GM23338 (cell line): ENCODE results near the gene ARL14. TPM values are rescaled to one million over a fixed set of nuclear protein-coding genes. Genes with fewer than 3 reads are reported as not detected.

Experiments used
- ATAC-seq: fragments of 200-7000 bp; cut with Tn5 transposase; 3 replicates; pipeline ENCODE4 v1.9.1; 2020
- DNase-seq: peaks from one replicate; pipeline ENCODE4 v3.0.0-alpha.2; 2015; ENCODE audit warnings: low spot score
- H2AFZ ChIP-seq: fragments of 200-600 bp; sonication (generic); 2 replicates; pipeline ENCODE4 v1.8.0; 2016; ENCODE audit warnings: antibody characterized with exemption, mild to moderate bottlenecking, moderate library complexity
- H3F3A ChIP-seq: fragments of 200-600 bp; sonication (generic); replicated peaks from 2 replicates; pipeline ENCODE4 v1.8.0; 2017; ENCODE audit warnings: antibody characterized with exemption, mixed run types, low read depth
- H3K27ac ChIP-seq: fragments of 200-600 bp; sonication (generic); 2 replicates; pipeline ENCODE4 v1.6.1; 2016; ENCODE audit warnings: low read depth
- H3K27me3 ChIP-seq: fragments of 200-600 bp; sonication (generic); 2 replicates; pipeline ENCODE4 v1.8.0; 2016; ENCODE audit warnings: mild to moderate bottlenecking, mixed run types, moderate library complexity; ENCODE audit not compliant: insufficient read depth
- H3K36me3 ChIP-seq: fragments of 200-600 bp; sonication (generic); 2 replicates; pipeline ENCODE4 v1.8.0; 2016; ENCODE audit warnings: mild to moderate bottlenecking; ENCODE audit not compliant: insufficient read depth
- H3K4me1 ChIP-seq: fragments of 200-600 bp; sonication (generic); 2 replicates; pipeline ENCODE4 v1.8.0; 2016; ENCODE audit warnings: mild to moderate bottlenecking, moderate library complexity; ENCODE audit not compliant: insufficient read depth
- H3K4me2 ChIP-seq: fragments of 200-600 bp; sonication (generic); 2 replicates; pipeline ENCODE4 v1.7.1; 2017; ENCODE audit warnings: mixed run types
- H3K4me3 ChIP-seq: fragments of 200-600 bp; sonication (generic); 2 replicates; pipeline ENCODE4 v1.6.1; 2016; ENCODE audit warnings: mixed run types
- H3K79me2 ChIP-seq: fragments of 200-600 bp; sonication (generic); replicated peaks from 2 replicates; pipeline ENCODE4 v1.8.0; 2017; ENCODE audit warnings: mild to moderate bottlenecking; ENCODE audit not compliant: insufficient read depth
- H3K9me2 ChIP-seq: fragments of 200-600 bp; sonication (generic); 2 replicates; pipeline ENCODE4 v1.8.0; 2017; ENCODE audit not compliant: insufficient read depth
- H4K20me1 ChIP-seq: fragments of 200-600 bp; sonication (generic); replicated peaks from 2 replicates; pipeline ENCODE4 v1.8.0; 2017; ENCODE audit warnings: mild to moderate bottlenecking; ENCODE audit not compliant: insufficient read depth
- H3K27ac Mint-ChIP-seq: 2 replicates; pipeline ENCODE4 v1.8.0; 2020; ENCODE audit warnings: inconsistent platforms, mild to moderate bottlenecking, moderate library complexity, mixed read lengths
- H3K27me3 Mint-ChIP-seq: 3 replicates; pipeline ENCODE4 v1.8.0; 2022; ENCODE audit warnings: low read depth, mild to moderate bottlenecking, moderate library complexity, mixed read lengths, inconsistent platforms; ENCODE audit not compliant: insufficient read depth, poor library complexity
- H3K36me3 Mint-ChIP-seq: 3 replicates; pipeline ENCODE4 v1.8.0; 2021; ENCODE audit warnings: low read depth, mild to moderate bottlenecking, inconsistent platforms, moderate library complexity, mixed read lengths
- H3K4me1 Mint-ChIP-seq: 3 replicates; pipeline ENCODE4 v1.8.0; 2020; ENCODE audit warnings: mild to moderate bottlenecking, inconsistent platforms, mixed read lengths
- H3K4me3 Mint-ChIP-seq: 3 replicates; pipeline ENCODE4 v1.8.0; 2021; ENCODE audit warnings: moderate library complexity, mild to moderate bottlenecking, inconsistent platforms, mixed read lengths
- H3K9me3 Mint-ChIP-seq: 3 replicates; pipeline ENCODE4 v1.8.0; 2020; ENCODE audit warnings: moderate library complexity, mild to moderate bottlenecking, inconsistent platforms, mixed read lengths
- CREB1 ChIP-seq: fragments of 250-450 bp; sonication (Bioruptor Pico); IDR thresholded peaks from 2 replicates; pipeline ENCODE4 v1.5.0; 2020; ENCODE audit warnings: low read depth, mild to moderate bottlenecking, moderate library complexity
- JUNB ChIP-seq: IDR thresholded peaks from one replicate; pipeline ENCODE4 v1.6.1; 2016; ENCODE audit warnings: antibody characterized with exemption; ENCODE audit not compliant: unreplicated experiment
- ZNF114 ChIP-seq: fragments of 250-450 bp; sonication (Bioruptor Pico); IDR thresholded peaks from 2 replicates; pipeline ENCODE4 v1.5.0; 2020; ENCODE audit warnings: mild to moderate bottlenecking, moderate library complexity
- polyA plus RNA-seq: library from polyadenylated mRNA; unstranded; fragments of >200 nt; fragmentation: Nextera tagmentation; extraction: Ambion mirVana; gene quantifications from 2 replicates; pipeline ENCODE4 v1.2.1, GENCODE V29; 2016
- total RNA-seq: library from RNA; depleted of rRNA; stranded (reverse); fragments of >200 nt; shearing (Covaris generic); gene quantifications from 2 replicates; pipeline ENCODE4 v1.2.3, GENCODE V29; 2014
- TF ChIP-seq, protein P1 (sequence below): IDR thresholded peaks from 2 replicates; pipeline ENCODE4 v1.6.1; 2016; ENCODE audit warnings: antibody characterized with exemption
- TF ChIP-seq, protein P2 (sequence below), 2 experiments: fragments of 200-600 bp in 1 of 2; sonication (generic) in 1 of 2; conservative IDR thresholded peaks; 2 replicates each; pipeline versions ENCODE4 v1.5.1 to v1.6.1; 2016 to 2017; ENCODE audit warnings: antibody characterized with exemption in 2 of 2, low read depth in 2 of 2, mild to moderate bottlenecking in 2 of 2, moderate library complexity in 1 of 2
- TF ChIP-seq, protein P3 (sequence below): IDR thresholded peaks from one replicate; pipeline ENCODE4 v1.6.1; 2018; ENCODE audit warnings: antibody characterized with exemption; ENCODE audit not compliant: unreplicated experiment

Gene ARL14
- total and polyA plus RNA-seq, 2 experiments from 2014 or later, result not detected

DNA sequence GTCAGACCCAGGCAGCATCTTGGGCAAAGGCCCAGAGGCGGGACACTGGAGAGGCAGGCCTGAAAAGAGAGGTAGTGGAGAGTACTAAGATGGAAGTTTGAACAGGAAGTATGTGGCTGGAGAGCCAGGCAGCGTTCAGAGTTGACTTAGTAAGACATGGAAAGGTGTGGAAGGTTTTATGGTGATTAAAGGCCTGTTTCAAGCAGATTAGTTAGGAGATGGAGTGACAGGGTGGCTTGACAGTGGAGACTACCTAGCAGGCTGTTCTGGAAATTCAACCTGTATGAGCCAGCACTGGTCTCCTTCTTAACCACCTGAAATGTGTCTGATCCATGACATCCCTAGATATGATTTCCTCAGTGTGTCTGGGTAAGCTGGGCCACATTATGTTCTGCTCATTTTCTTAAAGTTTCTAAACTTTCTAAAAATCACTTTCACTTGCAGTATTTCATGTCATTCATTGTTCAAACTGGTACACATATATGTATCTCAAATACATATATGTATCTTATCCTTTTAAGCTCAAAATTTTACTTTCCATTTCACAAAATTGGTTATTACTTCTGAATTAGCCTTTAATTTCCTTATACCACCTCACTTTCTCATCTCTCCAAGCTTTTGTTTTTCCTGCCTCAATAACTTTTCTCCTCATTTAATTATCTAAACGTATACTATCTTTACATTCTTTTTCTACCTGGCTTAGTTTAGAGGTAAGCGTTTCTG is 43.4 kb upstream of the ARL14 start:
- Mint-ChIP-seq H3K36me3 (no peaks in the 10 kb centered on the region), H3K4me1 (peaks cover 3% of the 10 kb centered on the region; the same call in 2 of the 3 replicates), H3K4me3 (no peak overlapping the region), H3K27ac (no peak overlapping the region), H3K9me3 (no peaks in the 10 kb centered on the region), H3K27me3 (peaks cover 3% of the 10 kb centered on the region)
- TF ChIP-seq, protein P1, sequence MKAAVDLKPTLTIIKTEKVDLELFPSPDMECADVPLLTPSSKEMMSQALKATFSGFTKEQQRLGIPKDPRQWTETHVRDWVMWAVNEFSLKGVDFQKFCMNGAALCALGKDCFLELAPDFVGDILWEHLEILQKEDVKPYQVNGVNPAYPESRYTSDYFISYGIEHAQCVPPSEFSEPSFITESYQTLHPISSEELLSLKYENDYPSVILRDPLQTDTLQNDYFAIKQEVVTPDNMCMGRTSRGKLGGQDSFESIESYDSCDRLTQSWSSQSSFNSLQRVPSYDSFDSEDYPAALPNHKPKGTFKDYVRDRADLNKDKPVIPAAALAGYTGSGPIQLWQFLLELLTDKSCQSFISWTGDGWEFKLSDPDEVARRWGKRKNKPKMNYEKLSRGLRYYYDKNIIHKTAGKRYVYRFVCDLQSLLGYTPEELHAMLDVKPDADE, result no peak
- TF ChIP-seq CREB1, result no peak
- DNase-seq, result no peak
- no peak overlapping the region for H3K27ac ChIP-seq
- no peak for ATAC-seq
- no peak overlapping the region for H3K4me3 ChIP-seq
- no peaks in the 10 kb centered on the region for H3F3A ChIP-seq
- H3K36me3 ChIP-seq, result no peaks in the 10 kb centered on the region
- no peak overlapping the region for H3K4me2 ChIP-seq
- peak overlapping the region; percentile 45; the same call in 1 of the 2 replicates for H2AFZ ChIP-seq
- no peaks in the 10 kb centered on the region; the same call in 1 of the 2 replicates for H3K9me2 ChIP-seq
- H3K27me3 ChIP-seq, result no peaks in the 10 kb centered on the region
- no peaks in the 10 kb centered on the region for H4K20me1 ChIP-seq
- H3K79me2 ChIP-seq, result no peaks in the 10 kb centered on the region
- H3K4me1 ChIP-seq, result no peaks in the 10 kb centered on the region; the same call in 1 of the 2 replicates

DNA sequence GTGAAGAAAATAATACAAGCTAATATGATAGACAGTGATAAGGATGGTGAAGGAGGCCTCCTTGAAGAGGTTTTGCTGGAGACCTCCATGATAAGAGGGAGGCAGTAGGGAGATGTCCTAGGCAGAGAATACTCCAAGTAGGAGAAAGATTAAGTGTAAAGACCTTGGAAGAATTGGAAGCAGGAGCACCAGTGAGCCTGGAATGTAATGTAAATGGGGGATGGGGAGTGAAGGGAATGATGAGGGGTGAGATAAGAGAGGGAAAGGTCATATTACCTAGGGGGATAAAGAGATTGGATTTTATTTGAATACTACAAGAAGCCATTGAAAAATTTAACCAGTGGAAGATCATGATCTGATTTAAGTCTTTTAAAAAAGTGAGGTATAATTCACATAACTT is 41.7 kb upstream of the ARL14 start:
- ATAC-seq (0 out of 3 replicates have a peak, but pooled peaks have one; percentile 28), DNase-seq (peak; percentile 11)
- H3K9me2 ChIP-seq, result no peaks in the 10 kb centered on the region; the same call in 1 of the 2 replicates
- H3K79me2 ChIP-seq, result no peaks in the 10 kb centered on the region
- Mint-ChIP-seq H3K36me3 (no peaks in the 10 kb centered on the region), H3K27me3 (peaks cover 3% of the 10 kb centered on the region), H3K4me1 (peaks cover 3% of the 10 kb centered on the region; the same call in 2 of the 3 replicates), H3K4me3 (no peak overlapping the region), H3K27ac (no peak overlapping the region), H3K9me3 (no peaks in the 10 kb centered on the region)
- no peaks in the 10 kb centered on the region; the same call in 1 of the 2 replicates for H3K4me1 ChIP-seq
- H3K4me3 ChIP-seq, result no peak overlapping the region
- H2AFZ ChIP-seq, result no peak overlapping the region
- no peaks in the 10 kb centered on the region for H3K36me3 ChIP-seq
- no peaks in the 10 kb centered on the region for H3K27me3 ChIP-seq
- no peak overlapping the region for H3K27ac ChIP-seq
- no peaks in the 10 kb centered on the region for H3F3A ChIP-seq
- H3K4me2 ChIP-seq, result no peak overlapping the region
- TF ChIP-seq, protein P2, sequence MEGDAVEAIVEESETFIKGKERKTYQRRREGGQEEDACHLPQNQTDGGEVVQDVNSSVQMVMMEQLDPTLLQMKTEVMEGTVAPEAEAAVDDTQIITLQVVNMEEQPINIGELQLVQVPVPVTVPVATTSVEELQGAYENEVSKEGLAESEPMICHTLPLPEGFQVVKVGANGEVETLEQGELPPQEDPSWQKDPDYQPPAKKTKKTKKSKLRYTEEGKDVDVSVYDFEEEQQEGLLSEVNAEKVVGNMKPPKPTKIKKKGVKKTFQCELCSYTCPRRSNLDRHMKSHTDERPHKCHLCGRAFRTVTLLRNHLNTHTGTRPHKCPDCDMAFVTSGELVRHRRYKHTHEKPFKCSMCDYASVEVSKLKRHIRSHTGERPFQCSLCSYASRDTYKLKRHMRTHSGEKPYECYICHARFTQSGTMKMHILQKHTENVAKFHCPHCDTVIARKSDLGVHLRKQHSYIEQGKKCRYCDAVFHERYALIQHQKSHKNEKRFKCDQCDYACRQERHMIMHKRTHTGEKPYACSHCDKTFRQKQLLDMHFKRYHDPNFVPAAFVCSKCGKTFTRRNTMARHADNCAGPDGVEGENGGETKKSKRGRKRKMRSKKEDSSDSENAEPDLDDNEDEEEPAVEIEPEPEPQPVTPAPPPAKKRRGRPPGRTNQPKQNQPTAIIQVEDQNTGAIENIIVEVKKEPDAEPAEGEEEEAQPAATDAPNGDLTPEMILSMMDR (conservative IDR thresholded peaks at IDR 0.05; ENCODE audit: low read depth in 2 of 2), result no peak
- TF ChIP-seq ZNF114, result no peak
- TF ChIP-seq, protein P3, sequence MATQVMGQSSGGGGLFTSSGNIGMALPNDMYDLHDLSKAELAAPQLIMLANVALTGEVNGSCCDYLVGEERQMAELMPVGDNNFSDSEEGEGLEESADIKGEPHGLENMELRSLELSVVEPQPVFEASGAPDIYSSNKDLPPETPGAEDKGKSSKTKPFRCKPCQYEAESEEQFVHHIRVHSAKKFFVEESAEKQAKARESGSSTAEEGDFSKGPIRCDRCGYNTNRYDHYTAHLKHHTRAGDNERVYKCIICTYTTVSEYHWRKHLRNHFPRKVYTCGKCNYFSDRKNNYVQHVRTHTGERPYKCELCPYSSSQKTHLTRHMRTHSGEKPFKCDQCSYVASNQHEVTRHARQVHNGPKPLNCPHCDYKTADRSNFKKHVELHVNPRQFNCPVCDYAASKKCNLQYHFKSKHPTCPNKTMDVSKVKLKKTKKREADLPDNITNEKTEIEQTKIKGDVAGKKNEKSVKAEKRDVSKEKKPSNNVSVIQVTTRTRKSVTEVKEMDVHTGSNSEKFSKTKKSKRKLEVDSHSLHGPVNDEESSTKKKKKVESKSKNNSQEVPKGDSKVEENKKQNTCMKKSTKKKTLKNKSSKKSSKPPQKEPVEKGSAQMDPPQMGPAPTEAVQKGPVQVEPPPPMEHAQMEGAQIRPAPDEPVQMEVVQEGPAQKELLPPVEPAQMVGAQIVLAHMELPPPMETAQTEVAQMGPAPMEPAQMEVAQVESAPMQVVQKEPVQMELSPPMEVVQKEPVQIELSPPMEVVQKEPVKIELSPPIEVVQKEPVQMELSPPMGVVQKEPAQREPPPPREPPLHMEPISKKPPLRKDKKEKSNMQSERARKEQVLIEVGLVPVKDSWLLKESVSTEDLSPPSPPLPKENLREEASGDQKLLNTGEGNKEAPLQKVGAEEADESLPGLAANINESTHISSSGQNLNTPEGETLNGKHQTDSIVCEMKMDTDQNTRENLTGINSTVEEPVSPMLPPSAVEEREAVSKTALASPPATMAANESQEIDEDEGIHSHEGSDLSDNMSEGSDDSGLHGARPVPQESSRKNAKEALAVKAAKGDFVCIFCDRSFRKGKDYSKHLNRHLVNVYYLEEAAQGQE, result no peak
- no peak for TF ChIP-seq JUNB
- no peak for TF ChIP-seq CREB1
- no peaks in the 10 kb centered on the region for H4K20me1 ChIP-seq
